Retinal pigment epithelial cell (primary cell): ENCODE measurements around the gene SLC12A7.

Experiments used
- DNase-seq: peaks from one replicate; pipeline ENCODE4 v3.0.0-alpha.2; 2010; ENCODE audit warnings: low read depth
- H3K4me3 ChIP-seq: 2 replicates; pipeline ENCODE4 v1.5.1; 2011; ENCODE audit warnings: mild to moderate bottlenecking, low read length, control low read depth, moderate library complexity
- TF ChIP-seq, protein P1 (sequence below): conservative IDR thresholded peaks from 2 replicates; pipeline ENCODE4 v1.5.1; 2011; ENCODE audit warnings: low read depth, low read length, control low read depth, inconsistent platforms

SLC12A7 gene

DNA sequence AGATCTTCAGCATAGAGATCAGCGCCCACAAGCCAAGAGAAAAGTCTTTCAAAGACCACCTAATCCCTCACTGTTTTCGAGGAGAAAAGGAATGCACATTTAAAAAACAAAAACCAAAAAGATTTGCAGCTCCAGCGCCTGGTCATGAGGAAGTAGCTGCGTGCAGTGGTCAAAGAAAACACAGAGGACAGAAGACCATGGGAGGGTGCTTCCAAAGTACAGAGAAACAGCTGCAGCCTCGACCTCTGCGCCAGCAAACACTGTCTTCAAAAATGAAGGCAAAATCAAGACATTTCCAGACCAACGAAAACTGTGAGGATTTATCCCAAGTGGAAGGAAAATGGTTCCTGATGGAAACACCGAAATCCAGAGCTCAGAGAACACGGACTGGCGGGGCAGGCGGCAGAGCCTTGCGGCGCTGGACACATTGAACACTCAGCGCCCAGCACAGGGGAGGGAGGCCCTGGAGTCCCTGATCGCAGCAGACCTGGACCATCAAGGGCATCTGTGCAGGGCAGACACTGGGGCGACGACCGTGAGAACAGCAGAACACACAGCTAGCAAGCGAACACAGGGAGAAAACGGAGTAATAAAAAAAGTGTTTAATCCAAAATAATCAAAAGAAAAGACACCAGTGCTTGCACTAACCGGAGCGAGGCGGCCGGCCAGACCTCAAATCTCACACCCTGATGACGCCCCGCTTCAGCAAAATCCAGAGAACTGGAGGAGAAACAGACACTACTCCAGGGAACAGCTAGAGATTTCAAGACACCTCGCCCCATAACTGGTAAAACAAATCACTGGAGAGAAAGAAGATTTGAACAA is 12.6 kb upstream of the SLC12A7 start:
- TF ChIP-seq, protein P1, sequence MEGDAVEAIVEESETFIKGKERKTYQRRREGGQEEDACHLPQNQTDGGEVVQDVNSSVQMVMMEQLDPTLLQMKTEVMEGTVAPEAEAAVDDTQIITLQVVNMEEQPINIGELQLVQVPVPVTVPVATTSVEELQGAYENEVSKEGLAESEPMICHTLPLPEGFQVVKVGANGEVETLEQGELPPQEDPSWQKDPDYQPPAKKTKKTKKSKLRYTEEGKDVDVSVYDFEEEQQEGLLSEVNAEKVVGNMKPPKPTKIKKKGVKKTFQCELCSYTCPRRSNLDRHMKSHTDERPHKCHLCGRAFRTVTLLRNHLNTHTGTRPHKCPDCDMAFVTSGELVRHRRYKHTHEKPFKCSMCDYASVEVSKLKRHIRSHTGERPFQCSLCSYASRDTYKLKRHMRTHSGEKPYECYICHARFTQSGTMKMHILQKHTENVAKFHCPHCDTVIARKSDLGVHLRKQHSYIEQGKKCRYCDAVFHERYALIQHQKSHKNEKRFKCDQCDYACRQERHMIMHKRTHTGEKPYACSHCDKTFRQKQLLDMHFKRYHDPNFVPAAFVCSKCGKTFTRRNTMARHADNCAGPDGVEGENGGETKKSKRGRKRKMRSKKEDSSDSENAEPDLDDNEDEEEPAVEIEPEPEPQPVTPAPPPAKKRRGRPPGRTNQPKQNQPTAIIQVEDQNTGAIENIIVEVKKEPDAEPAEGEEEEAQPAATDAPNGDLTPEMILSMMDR: no peak
- no peak for DNase-seq
- no peak overlapping the region for H3K4me3 ChIP-seq

GRCh38 chr5:1123418-1124147 is 11.7 kb upstream of the SLC12A7 start:
- H3K4me3 ChIP-seq: no peak overlapping the region
- TF ChIP-seq, protein P1: no peak
- DNase-seq: no peak

- H3K4me3 ChIP-seq: no peak overlapping the region
- TF ChIP-seq, protein P1: no peak
- DNase-seq: no peak
These were observed 10.8 kb upstream of the SLC12A7 start for GRCh38 chr5:1122511-1123294.

GRCh38 chr5:1121891-1122290 is 10.0 kb upstream of the SLC12A7 start:
- TF ChIP-seq, protein P1: no peak

GRCh38 chr5:1121044-1121443 is 9.2 kb upstream of the SLC12A7 start:
- no peak for DNase-seq
- TF ChIP-seq, protein P1: no peak
- no peak overlapping the region for H3K4me3 ChIP-seq

More at GRCh38 chr5:1121891-1122290, 10.0 kb upstream of the SLC12A7 start:
- DNase-seq: no peak
- H3K4me3 ChIP-seq: no peak overlapping the region

GRCh38 chr5:1120236-1120999 is 8.6 kb upstream of the SLC12A7 start:
- H3K4me3 ChIP-seq: no peak overlapping the region
- TF ChIP-seq, protein P1: no peak
- no peak for DNase-seq
